Coronary artery (tissue), 2 donors: ENCODE results near the gene BRF1.
"Not testable (repeated sequence)": the region's sequence is repeated elsewhere in the genome, so short reads cannot be mapped to it uniquely, and the experiment has no call there.

Experiments
- DNase-seq: peaks from one replicate; pipeline ENCODE4 v3.0.0-alpha.2; 2017; ENCODE audit warnings: low spot score
- H3K27ac ChIP-seq, 2 donors: fragments of 200-600 bp; sonication (generic); one replicate each; pipeline ENCODE4 v1.5.1; 2016 to 2019
- H3K4me3 ChIP-seq: fragments of 200-600 bp; sonication (generic); 2 replicates; pipeline ENCODE4 v1.5.1; 2016; ENCODE audit warnings: mild to moderate bottlenecking, moderate library complexity
- CTCF ChIP-seq: fragments of 200-600 bp; sonication (generic); IDR thresholded peaks from one replicate; pipeline ENCODE4 v1.5.1; 2019; ENCODE audit warnings: antibody characterized with exemption

BRF1 gene

GRCh38 chr14:105335735-105336476, 35.1 kb upstream of the BRF1 start:
- no peak overlapping the region for H3K4me3 ChIP-seq
- no peak for TF ChIP-seq CTCF
- H3K27ac ChIP-seq: no peak overlapping the region
- no peak for DNase-seq

- not testable (repeated sequence) for DNase-seq, H3K4me3 ChIP-seq, H3K27ac ChIP-seq
Measured at GRCh38 chr14:105335231-105335542, 34.4 kb upstream of the BRF1 start.

GRCh38 chr14:105334383-105335230, 33.8 kb upstream of the BRF1 start:
- DNase-seq: no peak
- H3K4me3 ChIP-seq: no peak overlapping the region
- TF ChIP-seq CTCF: no peak
- H3K27ac ChIP-seq: no peak overlapping the region

GRCh38 chr14:105333613-105334364, 33.0 kb upstream of the BRF1 start:
- DNase-seq: no peak
- Histone ChIP-seq H3K4me3 (no peak overlapping the region), H3K27ac (no peak overlapping the region)
- no peak for TF ChIP-seq CTCF

GRCh38 chr14:105333020-105333490, 32.3 kb upstream of the BRF1 start:
- H3K27ac ChIP-seq: no peak overlapping the region
- H3K4me3 ChIP-seq: no peak overlapping the region
- DNase-seq: no peak
- TF ChIP-seq CTCF: no peak

- Histone ChIP-seq H3K27ac (no peak overlapping the region), H3K4me3 (no peak overlapping the region)
- no peak for DNase-seq
- TF ChIP-seq CTCF: no peak
Measured at GRCh38 chr14:105332350-105332874, 31.6 kb upstream of the BRF1 start.
